ENCODE results near the gene CPXM1. TPM values are rescaled to one million over a fixed set of nuclear protein-coding genes. Genes with fewer than 3 reads are reported as not detected.
A peak's percentile ranks its signal among the peaks of the same experiment; 100 is the strongest.

CPXM1 gene
- total and polyA plus RNA-seq, 9 of the 15 experiments (the other 6 are each of a cell fraction or from before 2014, with no cell fraction given): 0.04 to 1.1 (median 0.37) TPM; not detected in 2

DNA sequence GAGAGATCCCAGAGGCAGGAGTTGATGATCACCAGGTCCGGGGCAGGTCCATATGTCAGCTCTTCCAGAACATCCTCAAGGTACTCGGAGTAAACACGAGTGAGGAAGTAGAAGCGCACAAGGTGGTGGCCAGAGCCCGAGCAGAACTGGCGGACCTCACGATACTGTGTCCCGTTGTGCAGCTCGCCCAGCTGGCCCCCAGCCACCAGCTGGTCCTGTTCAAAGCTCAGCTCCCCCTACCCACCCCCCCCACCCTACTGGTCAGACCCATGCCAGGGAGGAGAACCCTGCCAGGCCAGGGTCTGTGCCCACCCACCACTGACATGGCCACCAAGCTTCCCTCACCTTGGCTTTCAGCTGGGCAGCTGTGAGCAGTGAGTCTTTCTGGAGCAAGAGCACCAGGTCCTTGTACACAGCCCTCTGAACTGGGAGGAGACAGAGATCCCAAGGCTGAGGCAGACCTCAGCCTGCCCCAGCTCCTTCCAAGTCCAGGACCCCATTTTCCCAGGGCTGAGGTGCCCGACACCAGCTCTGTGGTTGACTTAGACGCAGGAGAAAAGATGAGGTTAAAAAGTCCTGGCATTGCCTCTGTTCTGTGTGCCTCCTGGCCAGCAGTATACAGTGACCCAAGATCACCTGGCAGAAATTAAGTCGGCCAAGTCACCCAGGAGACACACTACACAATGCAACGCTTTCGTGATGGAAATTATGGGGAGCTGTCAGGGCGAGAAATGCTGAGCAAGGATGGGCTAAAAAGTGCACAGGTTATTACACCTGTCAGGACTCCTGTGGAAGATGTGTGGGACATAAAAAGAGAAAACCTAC, 38.6 kb upstream of the CPXM1 start:
- POLR2A ChIA-PET: interaction anchor here (1.1 kb wide), 1 partner anchor 131 kb away, joined by 3 read pairs; no protein-coding TSS in a partner anchor
- Histone ChIP-seq H3K9me3 (replicated peaks; ENCODE audit: control insufficient read depth, insufficient read depth, low read depth, low read length) (no peaks in the 10 kb centered on the region), H3K4me2 (ENCODE audit: insufficient read depth, low read length) (no peak overlapping the region), H4K20me1 (replicated peaks; ENCODE audit: control insufficient read depth, insufficient read depth, low read length) (no peaks in the 10 kb centered on the region), H3K9ac (ENCODE audit: insufficient read depth in 1 of 2, low read depth in 2 of 2, low read length in 2 of 2) (no peak overlapping the region; a peak in 1 of 4 replicates), H3K4me1 (replicated peaks in 1 of 2; ENCODE audit: control insufficient read depth in 2 of 2, insufficient read depth in 2 of 2, low read length in 2 of 2) (peaks cover 9 to 25% of the 10 kb centered on the region in 2 experiments; a peak in 4 of 5 replicates), H3K27ac (ENCODE audit: extremely low read depth, low read depth, low read length) (no peak overlapping the region), H3K27me3 (ENCODE audit: control insufficient read depth in 2 of 2, insufficient read depth in 2 of 2, low read length in 2 of 2) (no peaks in the 10 kb centered on the region), H3K9me1 (ENCODE audit: control insufficient read depth, insufficient read depth, low read length) (no peaks in the 10 kb centered on the region), H2AFZ (ENCODE audit: low read depth, low read length) (no peak overlapping the region), H3K79me2 (ENCODE audit: control insufficient read depth, insufficient read depth, low read length) (peaks cover 3% of the 10 kb centered on the region; the same call in 1 of the 3 replicates), H3K4me3 (no peak overlapping the region), H3K36me3 (ENCODE audit: control insufficient read depth, insufficient read depth, low read length) (no peaks in the 10 kb centered on the region)
- FAIRE-seq (no peak), DNase-seq (ENCODE audit: extremely low read depth in 1 of 4, low spot score in 3 of 4) (peak in 1 of 4 experiments; percentile 0), ATAC-seq (no peak)
- intact Hi-C loops (cut with micrococcal nuclease): no loop called here
- CTCF ChIA-PET (ENCODE audit: low intra/inter-chr PET ratio): no interaction called here
- TF ChIP-seq, protein P1, sequence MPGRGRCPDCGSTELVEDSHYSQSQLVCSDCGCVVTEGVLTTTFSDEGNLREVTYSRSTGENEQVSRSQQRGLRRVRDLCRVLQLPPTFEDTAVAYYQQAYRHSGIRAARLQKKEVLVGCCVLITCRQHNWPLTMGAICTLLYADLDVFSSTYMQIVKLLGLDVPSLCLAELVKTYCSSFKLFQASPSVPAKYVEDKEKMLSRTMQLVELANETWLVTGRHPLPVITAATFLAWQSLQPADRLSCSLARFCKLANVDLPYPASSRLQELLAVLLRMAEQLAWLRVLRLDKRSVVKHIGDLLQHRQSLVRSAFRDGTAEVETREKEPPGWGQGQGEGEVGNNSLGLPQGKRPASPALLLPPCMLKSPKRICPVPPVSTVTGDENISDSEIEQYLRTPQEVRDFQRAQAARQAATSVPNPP (IDR thresholded peaks at IDR 0.05; ENCODE audit: borderline replicate concordance, insufficient read depth, insufficient read length): no peak
- TF ChIP-seq PHB2 (IDR thresholded peaks at IDR 0.05; ENCODE audit: low read depth): no peak
- TF ChIP-seq MIER1 (IDR thresholded peaks at IDR 0.05; ENCODE audit: low read depth): no peak
- no peak for TF ChIP-seq LEF1 (IDR thresholded peaks at IDR 0.05)
- TF ChIP-seq HDAC6 (IDR thresholded peaks at IDR 0.05; ENCODE audit: low read depth, low read length): no peak
- no peak for TF ChIP-seq SPI1 (IDR thresholded peaks at IDR 0.05; ENCODE audit: borderline replicate concordance, low read depth, low read length)
- TF ChIP-seq PHF21A (IDR thresholded peaks at IDR 0.05; ENCODE audit: borderline replicate concordance, low read depth): no peak
- TF ChIP-seq ZNF124 (CRISPR knock-in tag; IDR thresholded peaks at IDR 0.05): no peak
- TF ChIP-seq, protein P2, sequence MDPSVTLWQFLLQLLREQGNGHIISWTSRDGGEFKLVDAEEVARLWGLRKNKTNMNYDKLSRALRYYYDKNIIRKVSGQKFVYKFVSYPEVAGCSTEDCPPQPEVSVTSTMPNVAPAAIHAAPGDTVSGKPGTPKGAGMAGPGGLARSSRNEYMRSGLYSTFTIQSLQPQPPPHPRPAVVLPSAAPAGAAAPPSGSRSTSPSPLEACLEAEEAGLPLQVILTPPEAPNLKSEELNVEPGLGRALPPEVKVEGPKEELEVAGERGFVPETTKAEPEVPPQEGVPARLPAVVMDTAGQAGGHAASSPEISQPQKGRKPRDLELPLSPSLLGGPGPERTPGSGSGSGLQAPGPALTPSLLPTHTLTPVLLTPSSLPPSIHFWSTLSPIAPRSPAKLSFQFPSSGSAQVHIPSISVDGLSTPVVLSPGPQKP (CRISPR knock-in tag; IDR thresholded peaks at IDR 0.05): no peak
- TF ChIP-seq RFX7 (CRISPR knock-in tag; IDR thresholded peaks at IDR 0.05): no peak
- TF ChIP-seq, protein P3, sequence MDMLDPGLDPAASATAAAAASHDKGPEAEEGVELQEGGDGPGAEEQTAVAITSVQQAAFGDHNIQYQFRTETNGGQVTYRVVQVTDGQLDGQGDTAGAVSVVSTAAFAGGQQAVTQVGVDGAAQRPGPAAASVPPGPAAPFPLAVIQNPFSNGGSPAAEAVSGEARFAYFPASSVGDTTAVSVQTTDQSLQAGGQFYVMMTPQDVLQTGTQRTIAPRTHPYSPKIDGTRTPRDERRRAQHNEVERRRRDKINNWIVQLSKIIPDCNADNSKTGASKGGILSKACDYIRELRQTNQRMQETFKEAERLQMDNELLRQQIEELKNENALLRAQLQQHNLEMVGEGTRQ (CRISPR knock-in tag; IDR thresholded peaks at IDR 0.05): no peak
- no peak for TF ChIP-seq EZH2 (IDR thresholded peaks at IDR 0.05; ENCODE audit: borderline replicate concordance, low read depth, low read length)
- no peak for TF ChIP-seq MEIS2 (IDR thresholded peaks at IDR 0.05; ENCODE audit: partially characterized antibody)
- TF ChIP-seq, protein P4, sequence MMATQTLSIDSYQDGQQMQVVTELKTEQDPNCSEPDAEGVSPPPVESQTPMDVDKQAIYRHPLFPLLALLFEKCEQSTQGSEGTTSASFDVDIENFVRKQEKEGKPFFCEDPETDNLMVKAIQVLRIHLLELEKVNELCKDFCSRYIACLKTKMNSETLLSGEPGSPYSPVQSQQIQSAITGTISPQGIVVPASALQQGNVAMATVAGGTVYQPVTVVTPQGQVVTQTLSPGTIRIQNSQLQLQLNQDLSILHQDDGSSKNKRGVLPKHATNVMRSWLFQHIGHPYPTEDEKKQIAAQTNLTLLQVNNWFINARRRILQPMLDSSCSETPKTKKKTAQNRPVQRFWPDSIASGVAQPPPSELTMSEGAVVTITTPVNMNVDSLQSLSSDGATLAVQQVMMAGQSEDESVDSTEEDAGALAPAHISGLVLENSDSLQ (IDR thresholded peaks at IDR 0.05): no peak
- TF ChIP-seq, protein P5, sequence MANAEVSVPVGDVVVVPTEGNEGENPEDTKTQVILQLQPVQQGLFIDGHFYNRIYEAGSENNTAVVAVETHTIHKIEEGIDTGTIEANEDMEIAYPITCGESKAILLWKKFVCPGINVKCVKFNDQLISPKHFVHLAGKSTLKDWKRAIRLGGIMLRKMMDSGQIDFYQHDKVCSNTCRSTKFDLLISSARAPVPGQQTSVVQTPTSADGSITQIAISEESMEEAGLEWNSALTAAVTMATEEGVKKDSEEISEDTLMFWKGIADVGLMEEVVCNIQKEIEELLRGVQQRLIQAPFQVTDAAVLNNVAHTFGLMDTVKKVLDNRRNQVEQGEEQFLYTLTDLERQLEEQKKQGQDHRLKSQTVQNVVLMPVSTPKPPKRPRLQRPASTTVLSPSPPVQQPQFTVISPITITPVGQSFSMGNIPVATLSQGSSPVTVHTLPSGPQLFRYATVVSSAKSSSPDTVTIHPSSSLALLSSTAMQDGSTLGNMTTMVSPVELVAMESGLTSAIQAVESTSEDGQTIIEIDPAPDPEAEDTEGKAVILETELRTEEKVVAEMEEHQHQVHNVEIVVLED (CRISPR knock-in tag; IDR thresholded peaks at IDR 0.05): no peak
- BruUV-seq (replicated peaks): TSS peak; percentile 47
- in situ Hi-C loops (cut with MboI): no loop called here
- whole genome bisulfite sequencing (ENCODE audit: insufficient coverage, low coverage, missing lambda C conversion rate): 91% methylated on average over 7 of the region's 15 CpGs

All from K562 (cell line).